Measurements from ENCODE around the gene LBHD2.
"Not testable (repeated sequence)": the region's sequence is repeated elsewhere in the genome, so short reads cannot be mapped to it uniquely, and the experiment has no call there.

LBHD2 gene

DNA sequence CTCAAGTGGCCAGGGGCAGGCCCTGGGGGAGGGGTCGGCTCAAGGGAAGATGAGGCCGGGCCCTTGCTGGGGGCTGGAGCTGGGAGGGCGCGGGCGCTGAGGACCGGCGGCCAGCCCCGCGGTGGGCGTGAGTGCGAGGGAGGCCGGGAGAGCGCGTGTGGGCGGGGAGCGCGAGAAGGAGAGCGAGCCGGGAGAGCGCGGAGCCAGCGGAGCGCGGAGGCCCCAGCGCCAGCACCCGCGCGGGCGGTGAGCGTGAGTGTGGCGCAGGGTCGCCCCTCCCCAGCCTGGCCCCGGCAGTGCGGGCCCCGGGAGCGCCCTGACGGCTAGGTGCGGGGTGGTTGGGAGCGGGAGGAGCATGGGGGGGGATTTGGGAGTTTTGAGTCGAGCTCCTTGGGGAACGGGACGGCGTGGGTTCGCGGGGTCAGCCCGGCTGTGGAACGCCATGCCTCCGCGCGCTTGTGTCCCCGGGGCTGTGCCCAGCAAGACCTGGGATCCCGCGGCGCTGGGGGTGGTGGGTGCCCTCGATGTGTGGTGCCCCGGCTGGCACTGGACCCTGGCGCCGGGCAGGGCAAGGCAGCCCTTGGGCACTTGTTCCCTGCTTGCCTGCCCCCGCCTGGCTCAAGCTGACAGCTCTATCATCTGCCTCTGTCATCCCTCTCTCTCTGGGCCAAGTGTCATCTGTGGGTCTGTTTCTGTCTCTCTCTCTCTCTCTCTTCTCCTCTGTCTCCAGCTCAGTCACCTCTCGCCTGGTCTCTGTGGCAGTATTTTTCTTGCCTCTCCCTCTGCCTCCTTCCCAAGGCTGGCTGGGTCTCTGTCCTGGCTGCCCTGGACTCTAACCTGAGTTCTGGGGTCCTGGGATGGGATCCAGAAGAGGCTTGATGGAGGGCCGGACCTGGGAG, at the start of gene LBHD2:
LBHD2 (plus strand) TSS at position 190 of the 899 bp plus-strand sequence. CDS start 1,803 bp downstream, outside the sequence.
- TF ChIP-seq, protein P1, sequence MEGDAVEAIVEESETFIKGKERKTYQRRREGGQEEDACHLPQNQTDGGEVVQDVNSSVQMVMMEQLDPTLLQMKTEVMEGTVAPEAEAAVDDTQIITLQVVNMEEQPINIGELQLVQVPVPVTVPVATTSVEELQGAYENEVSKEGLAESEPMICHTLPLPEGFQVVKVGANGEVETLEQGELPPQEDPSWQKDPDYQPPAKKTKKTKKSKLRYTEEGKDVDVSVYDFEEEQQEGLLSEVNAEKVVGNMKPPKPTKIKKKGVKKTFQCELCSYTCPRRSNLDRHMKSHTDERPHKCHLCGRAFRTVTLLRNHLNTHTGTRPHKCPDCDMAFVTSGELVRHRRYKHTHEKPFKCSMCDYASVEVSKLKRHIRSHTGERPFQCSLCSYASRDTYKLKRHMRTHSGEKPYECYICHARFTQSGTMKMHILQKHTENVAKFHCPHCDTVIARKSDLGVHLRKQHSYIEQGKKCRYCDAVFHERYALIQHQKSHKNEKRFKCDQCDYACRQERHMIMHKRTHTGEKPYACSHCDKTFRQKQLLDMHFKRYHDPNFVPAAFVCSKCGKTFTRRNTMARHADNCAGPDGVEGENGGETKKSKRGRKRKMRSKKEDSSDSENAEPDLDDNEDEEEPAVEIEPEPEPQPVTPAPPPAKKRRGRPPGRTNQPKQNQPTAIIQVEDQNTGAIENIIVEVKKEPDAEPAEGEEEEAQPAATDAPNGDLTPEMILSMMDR (IDR thresholded peaks at IDR 0.05; ENCODE audit: insufficient read depth, low read depth, low read length, missing control alignments) = no peak
- H3K4me3 ChIP-seq (ENCODE audit: low read length) = no peak within 1 kb of the TSS
- DNase-seq (ENCODE audit: low read depth) = no peak

DNA sequence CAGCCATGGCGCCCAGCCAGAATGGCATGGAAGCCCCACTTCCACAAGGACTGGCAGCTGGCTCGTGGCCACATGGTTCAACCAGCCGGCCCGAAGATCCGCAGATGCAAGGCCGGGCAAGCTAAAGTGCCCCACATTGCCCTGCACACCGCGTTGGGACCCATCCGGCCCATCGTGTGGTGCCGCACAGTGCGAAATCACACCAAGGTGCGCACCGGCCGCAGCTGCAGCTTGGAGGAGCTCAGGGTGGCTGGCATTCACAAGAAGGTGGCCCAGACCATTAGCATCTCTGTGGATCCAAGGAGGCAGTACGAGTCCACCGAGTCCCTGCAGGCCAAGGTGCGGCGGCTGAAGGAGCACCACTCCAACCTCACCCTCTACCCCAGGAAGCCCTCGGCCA, 42.5 kb upstream of the LBHD2 start:
- TF ChIP-seq, protein P1 (IDR thresholded peaks at IDR 0.05; ENCODE audit: insufficient read depth, low read depth, low read length, missing control alignments) = no peak
- H3K4me3 ChIP-seq (ENCODE audit: low read length) = no peak overlapping the region
- DNase-seq (ENCODE audit: low read depth) = no peak

DNA sequence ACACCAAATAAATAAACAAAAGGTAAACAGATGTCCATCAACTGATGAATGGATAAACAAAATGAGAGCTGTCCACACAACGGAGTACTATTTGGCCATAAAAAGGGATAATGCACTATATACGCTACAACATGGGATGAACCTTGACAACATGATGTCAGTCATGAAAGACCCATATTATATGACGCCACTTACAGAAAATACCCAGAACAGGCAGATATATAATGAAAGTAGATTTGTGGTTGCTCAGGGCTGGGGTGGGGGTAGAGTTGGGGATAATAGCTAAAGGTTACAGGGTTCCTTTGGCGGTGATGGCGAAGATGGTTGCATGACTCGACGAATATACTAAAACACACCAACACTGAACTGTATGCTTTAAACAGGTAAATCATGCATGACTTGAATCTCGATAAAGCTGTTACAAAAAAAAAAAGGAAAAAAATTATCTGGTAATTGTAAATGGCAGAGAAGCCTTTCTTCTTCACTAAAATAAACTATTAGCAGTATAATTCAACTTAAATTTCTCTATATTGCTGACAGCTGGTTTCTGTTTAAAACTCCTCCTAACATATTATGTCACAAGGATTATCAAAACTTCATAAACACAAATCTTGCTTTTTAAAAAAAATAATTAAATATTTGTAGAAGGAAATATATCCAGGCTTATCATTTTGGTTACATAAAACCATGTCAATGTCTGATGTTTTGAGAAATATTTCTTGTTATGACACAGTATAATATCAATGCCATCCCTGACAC, 40.6 kb upstream of the LBHD2 start:
- H3K4me3 ChIP-seq (ENCODE audit: low read length) = no peak overlapping the region
- no peak for DNase-seq (ENCODE audit: low read depth)
- TF ChIP-seq, protein P1 (IDR thresholded peaks at IDR 0.05; ENCODE audit: insufficient read depth, low read depth, low read length, missing control alignments) = no peak

DNA sequence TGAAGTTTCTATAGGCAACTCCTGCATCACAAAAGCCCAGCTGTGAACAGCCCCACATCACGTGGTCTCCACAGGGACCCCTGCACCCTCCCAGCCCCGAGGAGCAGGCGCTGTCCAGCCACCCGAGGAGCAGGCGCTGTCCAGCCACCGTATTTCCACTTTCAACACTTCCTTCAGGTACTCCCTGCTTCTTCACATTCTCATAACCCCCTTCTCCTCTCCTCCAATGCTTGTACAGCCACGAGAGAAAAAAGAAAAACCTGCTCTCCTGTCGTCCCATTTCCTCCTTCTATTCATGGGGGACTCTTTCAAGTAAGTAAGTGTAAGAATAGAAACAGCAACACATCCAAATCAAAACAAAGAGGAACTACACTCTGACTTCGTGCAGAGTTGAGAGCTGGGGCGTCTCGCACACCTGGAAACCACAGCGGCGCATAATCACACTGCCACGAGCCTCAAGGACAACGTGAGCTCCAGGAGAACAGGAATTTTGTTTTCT, 38.6 kb upstream of the LBHD2 start:
- H3K4me3 ChIP-seq (ENCODE audit: low read length) = no peak overlapping the region
- TF ChIP-seq, protein P1 (IDR thresholded peaks at IDR 0.05; ENCODE audit: insufficient read depth, low read depth, low read length, missing control alignments) = no peak
- no peak for DNase-seq (ENCODE audit: low read depth)

DNA sequence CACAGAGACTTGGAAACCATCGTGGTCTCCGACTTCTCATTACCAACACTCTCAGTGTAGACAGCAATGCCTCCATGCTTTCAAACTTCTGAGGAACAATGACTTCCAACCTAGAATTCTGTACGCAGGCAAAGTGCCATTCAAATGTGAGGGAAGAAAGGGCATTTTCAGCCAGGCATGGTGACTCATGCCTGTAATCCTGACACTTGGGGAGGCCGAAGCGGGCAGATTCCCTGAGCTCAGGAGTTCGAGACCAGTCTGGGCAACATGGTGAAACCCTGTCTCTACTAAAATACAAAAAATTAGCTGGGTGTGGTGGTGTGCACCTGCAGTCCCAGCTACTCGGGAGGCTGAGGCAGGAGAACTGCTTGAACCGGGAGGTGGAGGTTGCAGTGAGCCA, 36.6 kb upstream of the LBHD2 start:
- not testable (repeated sequence) for H3K4me3 ChIP-seq (ENCODE audit: low read length); DNase-seq (ENCODE audit: low read depth)

DNA sequence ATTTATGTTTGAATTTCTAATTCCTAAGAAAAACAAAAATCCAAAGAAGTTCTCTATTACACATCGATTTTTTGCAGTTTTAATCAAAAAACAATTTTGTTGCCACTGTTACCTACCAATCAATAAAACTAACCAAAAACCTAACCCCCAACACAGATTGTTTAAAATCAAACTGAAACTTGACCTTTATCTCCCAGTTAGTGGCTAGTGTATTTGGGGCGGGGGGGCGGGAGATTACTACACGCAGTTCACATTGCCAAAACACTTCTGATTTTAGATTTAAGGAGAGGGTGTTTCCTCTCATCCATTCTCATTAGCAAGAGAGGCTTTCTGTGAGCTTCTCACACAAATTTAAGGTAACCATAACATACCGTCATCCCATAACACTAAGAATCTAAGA, 33.1 kb upstream of the LBHD2 start:
- TF ChIP-seq, protein P1 (IDR thresholded peaks at IDR 0.05; ENCODE audit: insufficient read depth, low read depth, low read length, missing control alignments) = no peak
- DNase-seq (ENCODE audit: low read depth) = no peak

DNA sequence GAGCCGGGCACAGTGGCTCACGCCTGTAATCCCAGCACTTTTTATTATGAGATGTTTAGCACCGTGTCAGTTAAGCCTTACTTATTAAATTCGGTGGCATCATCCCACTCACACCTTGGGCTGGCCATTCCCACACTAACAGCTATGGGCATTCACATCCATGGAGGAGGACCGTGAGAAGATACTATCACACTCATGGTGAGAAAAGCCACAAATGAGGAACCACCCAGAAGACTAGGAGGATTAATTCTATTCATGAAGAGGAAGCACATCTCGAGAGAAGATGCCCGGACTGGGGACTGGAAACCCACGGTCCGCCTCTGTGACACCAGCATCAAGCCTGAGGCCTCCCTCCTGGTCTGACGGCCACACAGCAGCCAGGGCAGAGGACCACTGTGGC, 31.6 kb upstream of the LBHD2 start:
- no peak for DNase-seq (ENCODE audit: low read depth)
- H3K4me3 ChIP-seq (ENCODE audit: low read length) = no peak overlapping the region
- TF ChIP-seq, protein P1 (IDR thresholded peaks at IDR 0.05; ENCODE audit: insufficient read depth, low read depth, low read length, missing control alignments) = no peak

More for the DNA sequence above, 33.1 kb upstream of the LBHD2 start:
- no peak overlapping the region for H3K4me3 ChIP-seq (ENCODE audit: low read length)
